A673 (cell line): Measurements from ENCODE around the gene ZC4H2. TPM values are rescaled to one million over a fixed set of nuclear protein-coding genes. Genes with fewer than 3 reads are reported as not detected.
"Not testable (repeated sequence)": the region's sequence is repeated elsewhere in the genome, so short reads cannot be mapped to it uniquely, and the experiment has no call there.

Source experiments
- BruUV-seq: library from RNA; stranded (reverse); fragments of 400-500 nt; replicated peaks from 2 replicates; lab custom pipeline; 2021; lab: Mats Ljungman, UMichigan
- CTCF ChIA-PET: fragments of 300-600 bp; sonication (Branson Sonifier 250); formaldehyde crosslinking; loops from one replicate; lab custom pipeline; 2022; ENCODE audit warnings: antibody characterized with exemption; lab: Charles Lee
- POLR2A ChIA-PET: fragments of 300-600 bp; sonication (Branson Sonifier 250); formaldehyde crosslinking; loops from one replicate; lab custom pipeline; 2022; ENCODE audit warnings: antibody characterized with exemption; ENCODE audit not compliant: low non-redundant PET; lab: Charles Lee
- DNase-seq: peaks from one replicate; pipeline ENCODE4 v3.0.0-alpha.2; 2015; ENCODE audit warnings: low spot score
- H3K27ac ChIP-seq: fragments of 200-600 bp; sonication (generic); 2 replicates; pipeline ENCODE4 v1.5.1; 2016; ENCODE audit warnings: mixed run types, low read depth, mild to moderate bottlenecking, mixed read lengths, antibody characterized with exemption, low read length; ENCODE audit not compliant: poor library complexity, severe bottlenecking
- H3K27me3 ChIP-seq: fragments of 200-600 bp; sonication (generic); replicated peaks from 2 replicates; pipeline ENCODE4 v1.6.1; 2017; ENCODE audit warnings: mixed run types, low read depth, mild to moderate bottlenecking, mixed read lengths, antibody characterized with exemption, low read length; ENCODE audit not compliant: insufficient read depth, poor library complexity
- H3K36me3 ChIP-seq: fragments of 200-600 bp; sonication (generic); 2 replicates; pipeline ENCODE4 v1.6.1; 2016; ENCODE audit warnings: mixed run types, mild to moderate bottlenecking, mixed read lengths, antibody characterized with exemption, low read length; ENCODE audit not compliant: insufficient read depth, poor library complexity, severe bottlenecking
- H3K4me1 ChIP-seq: fragments of 200-600 bp; sonication (generic); 2 replicates; pipeline ENCODE4 v1.6.1; 2017; ENCODE audit warnings: mixed run types, mild to moderate bottlenecking, mixed read lengths, antibody characterized with exemption, low read length; ENCODE audit not compliant: insufficient read depth, poor library complexity, severe bottlenecking
- H3K4me3 ChIP-seq: fragments of 200-600 bp; sonication (generic); 2 replicates; pipeline ENCODE4 v1.5.1; 2016; ENCODE audit warnings: low read depth, mixed run types, mild to moderate bottlenecking, mixed read lengths, low read length; ENCODE audit not compliant: poor library complexity, severe bottlenecking
- H3K9me3 ChIP-seq: fragments of 200-600 bp; sonication (generic); 2 replicates; pipeline ENCODE4 v1.6.1; 2016; ENCODE audit warnings: mixed run types, low read depth, mild to moderate bottlenecking, mixed read lengths, antibody characterized with exemption, low read length; ENCODE audit not compliant: poor library complexity, severe bottlenecking
- EZH2 ChIP-seq: fragments of 200-600 bp; sonication (generic); IDR thresholded peaks from 2 replicates; pipeline ENCODE4 v1.6.1; 2017; ENCODE audit warnings: borderline replicate concordance, low read depth, mild to moderate bottlenecking, mixed read lengths, antibody characterized with exemption, low read length; ENCODE audit not compliant: poor library complexity, severe bottlenecking
- intact Hi-C: fragments of 100-400 bp; cut with micrococcal nuclease; formaldehyde crosslinking; loops from one replicate; pipeline ENCODE4 v1.10.0; 2022; ENCODE audit not compliant: unreplicated experiment
- total RNA-seq: library from RNA; stranded (reverse); gene quantifications from 2 replicates; pipeline ENCODE4 v1.2.3, GENCODE V29; 2021
- TF ChIP-seq, protein P1 (sequence below): fragments of 300-800, 200-600 bp; sonication (generic); conservative IDR thresholded peaks from 2 replicates; pipeline ENCODE4 v1.5.1; 2017; ENCODE audit warnings: low read depth, mild to moderate bottlenecking, antibody characterized with exemption, low read length, moderate library complexity, mixed read lengths

Gene ZC4H2
- total RNA-seq, 1 experiment from 2014 or later = not detected

DNA sequence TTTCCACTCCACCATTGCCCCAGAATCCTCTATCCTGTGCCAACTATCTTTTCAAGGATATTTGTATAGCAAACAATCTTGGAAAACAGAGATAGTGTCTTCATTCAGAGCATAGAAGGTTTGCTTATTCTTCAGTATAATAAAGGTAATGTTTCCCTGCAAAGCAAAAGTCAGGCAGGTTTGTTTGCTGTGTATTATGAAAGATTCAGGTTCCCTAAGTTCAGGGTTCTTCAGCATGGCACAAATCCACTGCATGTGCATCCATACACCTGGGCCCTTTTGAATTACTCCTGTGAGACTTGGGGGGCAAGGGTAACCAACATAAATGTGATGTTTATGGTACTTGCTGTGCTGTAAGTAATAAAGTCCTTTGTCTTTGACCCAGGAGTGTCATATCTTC, 33.2 kb upstream of the ZC4H2 start:
- POLR2A ChIA-PET = no interaction called here

DNA sequence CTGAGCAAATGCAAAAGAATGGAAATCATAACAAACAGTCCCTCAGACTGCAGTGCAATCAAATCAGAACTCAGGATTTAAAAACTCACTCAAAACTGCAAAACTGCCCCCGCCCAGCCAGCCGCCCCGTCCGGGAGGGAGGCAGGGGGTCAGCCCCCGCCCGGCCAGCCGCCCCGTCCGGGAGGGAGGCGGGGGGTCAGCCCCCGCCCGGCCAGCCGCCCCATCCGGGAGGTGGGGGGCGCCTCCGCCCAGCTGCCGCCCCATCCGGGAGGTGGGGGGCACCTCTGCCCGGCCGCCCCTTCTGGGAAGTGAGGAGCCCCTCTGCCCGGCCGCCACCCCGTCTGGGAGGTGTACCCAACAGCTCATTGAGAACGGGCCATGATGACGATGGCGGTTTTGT, 26.0 kb upstream of the ZC4H2 start:
- H3K4me3 ChIP-seq, H3K27me3 ChIP-seq, H3K27ac ChIP-seq, H3K9me3 ChIP-seq, H3K36me3 ChIP-seq, POLR2A ChIA-PET, BruUV-seq, DNase-seq, H3K4me1 ChIP-seq, intact Hi-C loops, CTCF ChIA-PET: not testable (repeated sequence)

More for the DNA sequence above, 33.2 kb upstream of the ZC4H2 start:
- Histone ChIP-seq H3K27ac (no peak overlapping the region), H3K27me3 (no peaks in the 10 kb centered on the region), H3K9me3 (peaks cover 14% of the 10 kb centered on the region), H3K4me1 (no peaks in the 10 kb centered on the region), H3K4me3 (no peak overlapping the region), H3K36me3 (no peaks in the 10 kb centered on the region)
- no peak for TF ChIP-seq EZH2
- TF ChIP-seq, protein P1, sequence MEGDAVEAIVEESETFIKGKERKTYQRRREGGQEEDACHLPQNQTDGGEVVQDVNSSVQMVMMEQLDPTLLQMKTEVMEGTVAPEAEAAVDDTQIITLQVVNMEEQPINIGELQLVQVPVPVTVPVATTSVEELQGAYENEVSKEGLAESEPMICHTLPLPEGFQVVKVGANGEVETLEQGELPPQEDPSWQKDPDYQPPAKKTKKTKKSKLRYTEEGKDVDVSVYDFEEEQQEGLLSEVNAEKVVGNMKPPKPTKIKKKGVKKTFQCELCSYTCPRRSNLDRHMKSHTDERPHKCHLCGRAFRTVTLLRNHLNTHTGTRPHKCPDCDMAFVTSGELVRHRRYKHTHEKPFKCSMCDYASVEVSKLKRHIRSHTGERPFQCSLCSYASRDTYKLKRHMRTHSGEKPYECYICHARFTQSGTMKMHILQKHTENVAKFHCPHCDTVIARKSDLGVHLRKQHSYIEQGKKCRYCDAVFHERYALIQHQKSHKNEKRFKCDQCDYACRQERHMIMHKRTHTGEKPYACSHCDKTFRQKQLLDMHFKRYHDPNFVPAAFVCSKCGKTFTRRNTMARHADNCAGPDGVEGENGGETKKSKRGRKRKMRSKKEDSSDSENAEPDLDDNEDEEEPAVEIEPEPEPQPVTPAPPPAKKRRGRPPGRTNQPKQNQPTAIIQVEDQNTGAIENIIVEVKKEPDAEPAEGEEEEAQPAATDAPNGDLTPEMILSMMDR = no peak
- BruUV-seq = no TSS peak
- no peak for DNase-seq
- intact Hi-C loops = no loop called here
- CTCF ChIA-PET = no interaction called here

DNA sequence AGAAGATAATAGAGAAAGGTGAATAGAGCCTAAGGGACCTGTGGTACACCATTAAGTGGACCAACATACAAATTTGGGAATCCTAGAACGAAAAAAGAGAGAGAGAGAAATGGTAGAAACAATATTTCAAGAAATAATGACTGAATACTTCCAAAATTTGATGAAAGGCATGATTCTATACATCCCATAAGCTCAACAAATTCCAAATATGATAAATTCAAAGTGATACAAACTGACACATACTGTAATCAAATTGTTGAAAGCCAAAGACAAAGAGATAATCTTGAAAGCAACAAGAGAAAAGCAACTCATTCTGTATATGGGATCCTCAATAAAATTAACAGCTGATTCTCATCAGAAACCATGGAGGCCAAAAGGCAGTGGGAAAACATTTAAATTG, 20.6 kb upstream of the ZC4H2 start:
- BruUV-seq = no TSS peak

More for the DNA sequence above, 20.6 kb upstream of the ZC4H2 start:
- Histone ChIP-seq H3K4me1 (no peaks in the 10 kb centered on the region), H3K9me3 (peaks cover 25% of the 10 kb centered on the region), H3K4me3 (no peak overlapping the region), H3K27ac (no peak overlapping the region), H3K27me3 (no peaks in the 10 kb centered on the region), H3K36me3 (no peaks in the 10 kb centered on the region)
- DNase-seq = no peak
- intact Hi-C loops = no loop called here
- TF ChIP-seq, protein P1 = no peak
- no peak for TF ChIP-seq EZH2
- CTCF ChIA-PET = no interaction called here
- POLR2A ChIA-PET = no interaction called here
